Mesothelial cell of epicardium (in vitro differentiated cells): ENCODE results near the gene FAM168A. TPM values are rescaled to one million over a fixed set of nuclear protein-coding genes. Genes with fewer than 3 reads are reported as not detected.

ENCODE experiments used
- DNase-seq, 2 experiments: peaks; one replicate each; pipeline ENCODE4 v3.0.0; 2021; ENCODE audit warnings: low spot score in 2 of 2; ENCODE audit not compliant: unreplicated experiment in 2 of 2
- H3K27ac Mint-ChIP-seq: 2 replicates; pipeline ENCODE4 v1.8.0; 2021; ENCODE audit warnings: mixed read lengths
- H3K27me3 Mint-ChIP-seq: 2 replicates; pipeline ENCODE4 v1.8.0; 2021; ENCODE audit warnings: low read depth, mixed read lengths
- H3K36me3 Mint-ChIP-seq: 2 replicates; pipeline ENCODE4 v1.8.0; 2021; ENCODE audit warnings: mixed read lengths
- H3K4me1 Mint-ChIP-seq: 2 replicates; pipeline ENCODE4 v1.8.0; 2021; ENCODE audit warnings: mixed read lengths
- H3K4me3 Mint-ChIP-seq: 2 replicates; pipeline ENCODE4 v1.8.0; 2021; ENCODE audit warnings: mild to moderate bottlenecking, moderate library complexity, mixed read lengths
- H3K9me3 Mint-ChIP-seq: 2 replicates; pipeline ENCODE4 v1.8.0; 2021; ENCODE audit warnings: mixed read lengths
- CTCF ChIP-seq: fragments of 200-600 bp; sonication (generic); IDR thresholded peaks from one replicate; pipeline ENCODE4 v1.5.0; 2021; ENCODE audit warnings: antibody characterized with exemption; ENCODE audit not compliant: unreplicated experiment
- total RNA-seq: library from RNA; stranded (reverse); gene quantifications from 3 replicates; pipeline ENCODE4 v1.2.1, GENCODE V29; 2021

FAM168A gene, protein sequence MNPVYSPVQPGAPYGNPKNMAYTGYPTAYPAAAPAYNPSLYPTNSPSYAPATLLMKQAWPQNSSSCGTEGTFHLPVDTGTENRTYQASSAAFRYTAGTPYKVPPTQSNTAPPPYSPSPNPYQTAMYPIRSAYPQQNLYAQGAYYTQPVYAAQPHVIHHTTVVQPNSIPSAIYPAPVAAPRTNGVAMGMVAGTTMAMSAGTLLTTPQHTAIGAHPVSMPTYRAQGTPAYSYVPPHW
- total RNA-seq = 60.9 to 63.5 TPM (median 61.8 TPM) in 3 replicates

GRCh38 chr11:73597956-73598718 is at the start of gene FAM168A:
Gene FAM168A, minus strand, starts transcription at chr11:73598112. Its CDS starts 129,638 bp downstream, at chr11:73468474.
- Mint-ChIP-seq H3K4me3 (peak within 1 kb of the TSS; percentile 87), H3K27me3 (no peaks in the 10 kb centered on the region), H3K4me1 (peaks cover 29% of the 10 kb centered on the region), H3K9me3 (no peaks in the 10 kb centered on the region), H3K36me3 (no peaks in the 10 kb centered on the region), H3K27ac (peak within 1 kb of the TSS; percentile 93)
- DNase-seq = peak; percentile 87 to 88
- TF ChIP-seq CTCF = peak; percentile 28

DNA sequence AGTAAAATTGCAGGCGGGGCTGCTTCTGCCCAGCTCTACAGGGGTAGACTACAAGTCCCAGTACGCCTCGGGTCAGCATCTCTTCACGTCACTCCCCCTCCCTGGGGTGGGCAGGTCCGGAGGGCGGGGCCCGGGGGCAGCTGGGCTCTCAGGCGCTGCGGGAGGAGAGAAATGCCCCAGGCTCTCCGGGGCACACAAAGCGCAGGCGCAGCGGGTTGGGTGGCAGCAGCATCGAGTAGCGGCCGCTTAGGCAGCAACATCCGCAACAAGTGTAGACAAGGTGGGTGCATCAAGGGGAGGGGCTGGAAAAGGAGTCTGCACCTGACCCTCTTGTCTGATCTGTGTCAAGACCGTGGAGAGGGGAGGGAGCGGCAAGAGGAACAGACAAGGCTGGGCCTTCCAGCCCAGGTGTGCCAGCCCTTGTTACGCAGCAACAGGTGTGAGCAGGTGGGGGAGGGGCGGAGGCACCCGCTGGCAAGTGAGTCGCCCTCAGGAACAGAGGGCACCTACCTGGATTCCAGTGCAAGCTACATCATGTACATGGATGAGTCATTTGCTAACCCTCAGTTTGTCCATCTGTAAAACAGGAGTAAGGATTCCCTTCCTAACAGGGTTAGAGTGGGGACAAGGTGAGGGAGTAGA is 49.7 kb upstream of the FAM168A start:
- H3K36me3 Mint-ChIP-seq = no peaks in the 10 kb centered on the region
- peak; percentile 64 to 81 for DNase-seq
- H3K27ac Mint-ChIP-seq = peak overlapping the region; percentile 30
- TF ChIP-seq CTCF = no peak
- peak overlapping the region; percentile 56 for H3K4me3 Mint-ChIP-seq
- H3K4me1 Mint-ChIP-seq = peaks cover 28% of the 10 kb centered on the region
- H3K27me3 Mint-ChIP-seq = peaks cover 11% of the 10 kb centered on the region
- H3K9me3 Mint-ChIP-seq = no peaks in the 10 kb centered on the region

DNA sequence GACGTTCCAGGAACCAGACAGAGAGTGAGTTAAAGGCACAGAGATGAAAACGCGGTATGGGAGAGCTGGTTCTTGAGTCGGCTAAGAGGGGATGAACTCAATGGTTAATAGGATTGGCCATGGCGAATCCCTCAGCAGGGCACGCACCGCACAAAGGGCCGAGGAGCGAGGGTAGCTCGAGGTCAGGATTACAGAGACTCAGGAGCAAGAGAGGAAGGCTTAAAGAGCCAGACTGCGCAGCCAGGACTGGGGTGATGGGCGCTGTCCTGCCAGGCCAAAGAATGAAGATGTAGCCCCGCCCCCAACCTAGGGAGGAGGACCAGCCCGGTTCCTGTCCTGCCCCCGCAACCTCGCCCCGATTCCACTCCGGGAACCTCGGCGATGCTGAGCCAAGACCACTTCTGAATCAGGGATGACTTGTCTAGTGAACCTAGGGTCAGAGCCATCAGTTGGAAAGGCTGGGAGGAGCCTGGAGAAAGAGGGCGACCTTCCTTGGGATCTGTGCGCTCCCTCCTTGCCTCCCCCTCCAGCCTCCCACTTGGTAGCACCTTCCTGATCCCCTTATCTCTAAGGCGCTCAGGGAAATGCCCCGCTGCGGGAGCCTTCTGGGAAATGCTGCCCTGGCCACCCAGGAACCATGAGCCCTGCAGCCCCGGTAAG is 48.2 kb upstream of the FAM168A start, which contains the start of gene PLEKHB1:
PLEKHB1 (plus strand) TSS at position 610 of the 660 bp plus-strand sequence; CDS start at position 638, 28 bp downstream.
- Mint-ChIP-seq H3K36me3 (no peaks in the 10 kb centered on the region), H3K4me3 (peak within 1 kb of the TSS; percentile 56), H3K9me3 (no peaks in the 10 kb centered on the region), H3K27me3 (peaks cover 11% of the 10 kb centered on the region), H3K27ac (no peak within 1 kb of the TSS), H3K4me1 (peaks cover 20% of the 10 kb centered on the region)
- no peak for TF ChIP-seq CTCF
- DNase-seq = no peak

DNA sequence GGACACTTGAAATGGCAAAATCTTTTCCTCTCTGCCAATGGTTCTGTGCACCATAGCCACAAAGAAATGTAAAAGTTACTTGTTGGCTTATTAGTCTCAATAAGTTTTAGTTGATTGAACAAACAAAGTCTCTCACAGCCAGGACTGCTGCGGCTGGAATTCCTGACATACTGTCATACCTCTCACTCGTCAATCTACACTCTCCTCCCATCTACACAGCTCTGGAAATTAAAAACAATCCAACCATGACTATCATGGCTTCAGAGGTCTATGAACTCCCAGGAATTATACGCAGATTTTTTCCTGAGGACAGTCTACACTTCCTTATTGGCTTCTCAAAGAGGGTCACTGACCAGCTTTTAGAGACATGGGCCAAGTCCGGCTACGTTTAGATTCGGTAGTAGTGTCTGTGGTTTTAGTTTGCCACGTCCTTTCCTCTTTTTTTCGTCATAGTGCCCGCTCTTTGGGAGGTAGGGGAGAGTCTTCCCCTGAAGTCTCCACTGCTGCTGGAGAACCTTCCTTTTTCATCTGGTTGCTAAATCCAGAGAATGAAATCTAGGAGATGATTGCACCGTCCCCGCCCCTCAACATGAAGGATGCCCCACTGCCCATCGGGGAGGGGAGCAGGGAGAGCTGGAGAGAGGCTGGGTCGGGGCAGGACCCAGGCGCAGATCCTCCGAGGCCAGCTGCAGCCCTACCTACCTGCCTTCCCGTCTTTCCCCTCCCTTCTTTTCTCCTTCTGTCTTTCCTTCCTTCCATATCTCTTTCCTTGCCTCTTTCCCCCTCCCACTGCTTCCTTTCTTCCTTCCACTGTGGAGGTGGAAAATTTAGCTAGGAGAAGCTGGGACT is 47.4 kb upstream of the FAM168A start:
- no peak overlapping the region for H3K27ac Mint-ChIP-seq
- H3K36me3 Mint-ChIP-seq = no peaks in the 10 kb centered on the region
- DNase-seq = no peak
- peak overlapping the region; percentile 55 for H3K4me3 Mint-ChIP-seq
- no peaks in the 10 kb centered on the region for H3K9me3 Mint-ChIP-seq
- H3K27me3 Mint-ChIP-seq = peaks cover 11% of the 10 kb centered on the region
- H3K4me1 Mint-ChIP-seq = peaks cover 24% of the 10 kb centered on the region
- no peak for TF ChIP-seq CTCF

GRCh38 chr11:73641668-73642067 is 43.8 kb upstream of the FAM168A start:
- no peak overlapping the region for H3K27ac Mint-ChIP-seq
- no peak for DNase-seq
- H3K4me3 Mint-ChIP-seq = no peak overlapping the region
- H3K4me1 Mint-ChIP-seq = peaks cover 19% of the 10 kb centered on the region
- no peaks in the 10 kb centered on the region for H3K36me3 Mint-ChIP-seq
- no peaks in the 10 kb centered on the region for H3K9me3 Mint-ChIP-seq
- H3K27me3 Mint-ChIP-seq = peaks cover 11% of the 10 kb centered on the region
- TF ChIP-seq CTCF = no peak
